ENCODE data around the gene DTWD1. TPM values are rescaled to one million over a fixed set of nuclear protein-coding genes. Genes with fewer than 3 reads are reported as not detected.
A peak's percentile ranks its signal among the peaks of the same experiment; 100 is the strongest.
"Not testable (repeated sequence)": the region's sequence is repeated elsewhere in the genome, so short reads cannot be mapped to it uniquely, and the experiment has no call there.

Gene DTWD1
- total and polyA plus RNA-seq, 9 of the 15 experiments (the other 6 are each of a cell fraction or from before 2014, with no cell fraction given): 23.1 to 76.4 (median 36.5) TPM

- H3K27me3 ChIP-seq (ENCODE audit: control insufficient read depth in 2 of 2, insufficient read depth in 2 of 2, low read length in 2 of 2); CTCF ChIA-PET (ENCODE audit: low intra/inter-chr PET ratio); H3K4me3 ChIP-seq; H3K9me1 ChIP-seq (ENCODE audit: control insufficient read depth, insufficient read depth, low read length); H2AFZ ChIP-seq (ENCODE audit: low read depth, low read length); H3K9ac ChIP-seq (ENCODE audit: insufficient read depth in 1 of 2, low read depth in 2 of 2, low read length in 2 of 2); BruUV-seq (replicated peaks); in situ Hi-C loops (cut with MboI); DNase-seq (ENCODE audit: extremely low read depth in 1 of 4, low spot score in 3 of 4); POLR2A ChIA-PET; H3K79me2 ChIP-seq (ENCODE audit: control insufficient read depth, insufficient read depth, low read length); H3K9me3 ChIP-seq (replicated peaks; ENCODE audit: control insufficient read depth, insufficient read depth, low read depth, low read length); H3K4me1 ChIP-seq (replicated peaks in 1 of 2; ENCODE audit: control insufficient read depth in 2 of 2, insufficient read depth in 2 of 2, low read length in 2 of 2); H4K20me1 ChIP-seq (replicated peaks; ENCODE audit: control insufficient read depth, insufficient read depth, low read length); H3K36me3 ChIP-seq (ENCODE audit: control insufficient read depth, insufficient read depth, low read length); H3K4me2 ChIP-seq (ENCODE audit: insufficient read depth, low read length); ATAC-seq; H3K27ac ChIP-seq (ENCODE audit: extremely low read depth, low read depth, low read length); FAIRE-seq: not testable (repeated sequence)
- TF ChIP-seq ZNF146 (CRISPR knock-in tag; IDR thresholded peaks at IDR 0.05; ENCODE audit: unreplicated experiment) (peak; percentile 51), RBM25 (IDR thresholded peaks at IDR 0.05; ENCODE audit: low read depth, low read length, severe bottlenecking) (peak; percentile 22)
- 73% methylated on average over 3 of the region's 3 CpGs for WGBS (ENCODE audit: insufficient coverage, low coverage, missing lambda C conversion rate)
- intact Hi-C loops (cut with micrococcal nuclease): loop anchor here (10.0 kb wide), 1 partner anchor 437 kb away; the partner anchor contains the start of gene GALK2
Measured at GRCh38 chr15:49612240-49612639, 8.6 kb upstream of the DTWD1 start.

GRCh38 chr15:49619226-49619625 is 1.6 kb upstream of the DTWD1 start:
- Histone ChIP-seq H3K27me3 (ENCODE audit: control insufficient read depth in 2 of 2, insufficient read depth in 2 of 2, low read length in 2 of 2) (no peaks in the 10 kb centered on the region), H3K79me2 (ENCODE audit: control insufficient read depth, insufficient read depth, low read length) (peaks cover 46% of the 10 kb centered on the region), H3K27ac (ENCODE audit: extremely low read depth, low read depth, low read length) (peak overlapping the region; percentile 60), H2AFZ (ENCODE audit: low read depth, low read length) (peak overlapping the region; percentile 65), H3K36me3 (ENCODE audit: control insufficient read depth, insufficient read depth, low read length) (peaks cover 7% of the 10 kb centered on the region), H3K9me3 (replicated peaks; ENCODE audit: control insufficient read depth, insufficient read depth, low read depth, low read length) (peaks cover 7% of the 10 kb centered on the region; the same call in 1 of the 2 replicates), H4K20me1 (replicated peaks; ENCODE audit: control insufficient read depth, insufficient read depth, low read length) (no peaks in the 10 kb centered on the region), H3K4me2 (ENCODE audit: insufficient read depth, low read length) (peak overlapping the region; percentile 90), H3K4me3 (peak overlapping the region; percentile 65; the same call in 1 of the 2 replicates), H3K4me1 (replicated peaks in 1 of 2; ENCODE audit: control insufficient read depth in 2 of 2, insufficient read depth in 2 of 2, low read length in 2 of 2) (peaks cover 0 to 10% of the 10 kb centered on the region in 2 experiments; a peak in 2 of 5 replicates), H3K9me1 (ENCODE audit: control insufficient read depth, insufficient read depth, low read length) (no peaks in the 10 kb centered on the region), H3K9ac (ENCODE audit: insufficient read depth in 1 of 2, low read depth in 2 of 2, low read length in 2 of 2) (peak overlapping the region; percentile 54 to 72; a peak in 3 of 4 replicates)
- in situ Hi-C loops (cut with MboI): no loop called here
- WGBS (ENCODE audit: insufficient coverage, low coverage, missing lambda C conversion rate): 10% methylated on average over 3 of the region's 3 CpGs
- intact Hi-C loops (cut with micrococcal nuclease): loop anchor here (10.0 kb wide), 1 partner anchor 444 kb away; the partner anchor contains the start of gene GALK2
- CTCF ChIA-PET (ENCODE audit: low intra/inter-chr PET ratio): no interaction called here
- no TSS peak for BruUV-seq (replicated peaks)
- ATAC-seq (peak; percentile 6; the same call in 2 of the 3 replicates), DNase-seq (ENCODE audit: extremely low read depth in 1 of 4, low spot score in 3 of 4) (peak in 2 of 4 experiments; percentile 29 to 58), FAIRE-seq (peak; percentile 54)
- POLR2A ChIA-PET: no interaction called here
- no peak for TF ChIP-seq ARNT (IDR thresholded peaks at IDR 0.05)
- TF ChIP-seq ZNF766 (CRISPR knock-in tag; conservative IDR thresholded peaks at IDR 0.05): 0 out of 2 replicates have a peak, but pooled peaks have one; percentile 35
- no peak for TF ChIP-seq LARP7 (IDR thresholded peaks at IDR 0.05)
- 0 out of 2 replicates have a peak, but pooled peaks have one; percentile 13 for TF ChIP-seq SMARCE1 (IDR thresholded peaks at IDR 0.05)
